D721Med (cell line): ENCODE measurements around the gene RNU6-8.

Source experiments
- DNase-seq: peaks from one replicate; pipeline ENCODE4 v3.0.0; 2011; ENCODE audit warnings: low spot score; ENCODE audit not compliant: insufficient read length
- FAIRE-seq: peaks from 2 replicates; lab custom pipeline; 2011; peaks lifted over from hg19 to GRCh38; lab: Jason Lieb, UNC
- TF ChIP-seq, protein P1 (sequence below): IDR thresholded peaks from 2 replicates; pipeline ENCODE4 v1.5.1; 2012; ENCODE audit warnings: mild to moderate bottlenecking, control low read depth; ENCODE audit not compliant: insufficient read depth; ENCODE audit errors: missing control alignments

RNU6-8 gene

DNA sequence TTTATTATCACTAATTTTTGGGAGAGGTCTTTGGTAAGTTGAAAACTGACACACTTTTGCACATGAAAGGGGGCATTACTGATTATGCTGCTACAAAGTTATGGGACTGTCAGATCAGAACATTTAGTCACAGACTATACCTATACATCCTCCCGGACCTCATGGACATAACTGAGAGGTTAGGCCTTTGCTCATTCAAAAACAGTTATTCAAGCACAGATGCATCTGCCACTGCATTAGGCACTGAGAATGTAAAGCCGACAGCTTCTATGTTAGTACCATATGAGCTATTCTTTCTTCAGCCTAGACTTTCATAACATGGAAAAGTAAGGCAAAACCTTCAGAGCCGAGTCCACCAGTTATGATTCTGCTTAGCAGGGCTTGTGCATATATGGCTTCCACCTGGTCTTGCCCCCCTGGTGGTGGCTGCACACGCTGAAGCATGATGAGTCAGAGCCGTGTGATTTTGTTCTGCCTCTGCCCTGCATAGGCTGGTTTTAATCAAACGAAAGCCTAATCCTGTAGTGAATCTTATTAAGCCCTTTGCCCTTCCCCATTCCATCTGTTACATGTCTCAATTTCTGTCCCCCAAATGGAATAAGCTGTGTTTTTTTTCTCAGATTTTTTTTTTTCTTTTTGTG is 21.8 kb upstream of the RNU6-8 start:
- TF ChIP-seq, protein P1, sequence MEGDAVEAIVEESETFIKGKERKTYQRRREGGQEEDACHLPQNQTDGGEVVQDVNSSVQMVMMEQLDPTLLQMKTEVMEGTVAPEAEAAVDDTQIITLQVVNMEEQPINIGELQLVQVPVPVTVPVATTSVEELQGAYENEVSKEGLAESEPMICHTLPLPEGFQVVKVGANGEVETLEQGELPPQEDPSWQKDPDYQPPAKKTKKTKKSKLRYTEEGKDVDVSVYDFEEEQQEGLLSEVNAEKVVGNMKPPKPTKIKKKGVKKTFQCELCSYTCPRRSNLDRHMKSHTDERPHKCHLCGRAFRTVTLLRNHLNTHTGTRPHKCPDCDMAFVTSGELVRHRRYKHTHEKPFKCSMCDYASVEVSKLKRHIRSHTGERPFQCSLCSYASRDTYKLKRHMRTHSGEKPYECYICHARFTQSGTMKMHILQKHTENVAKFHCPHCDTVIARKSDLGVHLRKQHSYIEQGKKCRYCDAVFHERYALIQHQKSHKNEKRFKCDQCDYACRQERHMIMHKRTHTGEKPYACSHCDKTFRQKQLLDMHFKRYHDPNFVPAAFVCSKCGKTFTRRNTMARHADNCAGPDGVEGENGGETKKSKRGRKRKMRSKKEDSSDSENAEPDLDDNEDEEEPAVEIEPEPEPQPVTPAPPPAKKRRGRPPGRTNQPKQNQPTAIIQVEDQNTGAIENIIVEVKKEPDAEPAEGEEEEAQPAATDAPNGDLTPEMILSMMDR = peak; percentile 42
- DNase-seq (no peak), FAIRE-seq (peak; percentile 96)

DNA sequence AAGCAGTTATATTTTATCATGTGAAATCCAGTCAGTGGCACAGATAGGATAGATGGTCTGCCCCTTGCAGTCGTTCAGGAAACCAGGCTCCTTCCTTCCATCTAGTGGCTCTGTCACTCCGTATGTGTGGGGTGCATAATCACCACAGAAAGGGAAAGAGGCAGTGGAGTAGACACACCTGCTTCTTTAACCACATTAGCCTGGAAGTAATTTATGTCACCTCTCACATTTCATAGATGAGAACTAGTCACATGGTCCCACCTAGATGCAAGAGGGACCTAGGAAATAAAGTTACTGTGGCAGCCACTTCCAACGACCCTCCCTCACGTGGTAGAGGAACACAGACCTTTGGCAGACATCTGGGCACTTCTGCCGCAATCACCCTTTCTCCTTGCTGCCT is 14.2 kb upstream of the RNU6-8 start:
- TF ChIP-seq, protein P1 = no peak
- FAIRE-seq (peak; percentile 90), DNase-seq (no peak)

DNA sequence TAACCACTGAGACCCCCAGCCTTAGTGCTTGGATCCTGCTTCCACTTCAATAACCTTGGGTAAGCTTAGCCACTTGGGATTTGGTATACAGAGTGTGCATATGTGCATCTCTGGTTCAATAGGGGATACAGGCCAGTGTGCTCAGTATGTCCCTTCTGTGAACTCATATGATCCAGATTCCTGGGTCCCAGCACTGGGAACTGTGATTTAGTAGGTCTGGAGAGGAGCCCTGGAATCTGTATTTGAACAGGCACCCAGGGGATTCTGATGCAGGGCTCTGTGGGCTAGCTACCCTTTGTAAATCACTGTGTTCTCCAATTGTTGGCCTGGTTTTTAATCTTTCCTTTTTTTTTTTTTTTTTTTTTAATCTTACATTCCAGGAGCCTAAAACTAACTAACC is 9.8 kb upstream of the RNU6-8 start:
- TF ChIP-seq, protein P1 = no peak
- DNase-seq (no peak), FAIRE-seq (no peak)

DNA sequence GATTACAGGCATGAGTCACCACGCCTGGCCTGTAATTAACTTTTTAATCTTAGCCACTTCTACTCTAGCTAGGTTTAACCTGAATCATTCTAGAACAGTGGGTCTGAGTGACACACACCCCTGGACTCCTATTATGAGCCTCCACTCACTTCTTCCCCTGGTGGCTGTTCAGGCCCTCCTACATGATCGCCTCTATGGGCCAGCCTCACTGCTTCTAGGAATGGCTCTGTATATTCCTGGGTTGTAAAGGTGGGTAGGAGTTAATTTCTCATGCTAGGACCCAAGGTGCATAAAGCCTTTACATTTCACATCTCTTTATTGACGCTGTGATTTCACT is 8.0 kb upstream of the RNU6-8 start:
- DNase-seq (no peak), FAIRE-seq (no peak)
- TF ChIP-seq, protein P1 = no peak

DNA sequence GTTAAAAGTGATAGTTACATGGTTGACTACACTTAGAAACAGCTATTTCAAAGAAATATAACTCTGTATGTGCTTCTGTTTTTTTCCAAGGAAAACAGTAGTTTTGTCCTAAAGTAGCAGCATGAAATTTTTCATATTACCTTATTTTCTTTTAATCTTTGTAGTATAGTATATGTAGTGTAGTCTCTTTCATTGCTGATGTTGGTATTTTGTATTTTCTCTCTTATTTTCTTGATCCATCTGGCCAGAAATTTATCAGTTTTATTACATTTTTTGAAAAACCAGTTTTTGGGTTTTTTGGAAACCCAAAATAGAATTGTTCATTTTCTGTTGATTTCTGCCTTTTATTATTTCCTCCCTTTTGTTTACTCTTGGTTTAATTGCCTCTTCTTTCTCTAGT is 6.4 kb upstream of the RNU6-8 start:
- TF ChIP-seq, protein P1 = no peak
- DNase-seq (no peak), FAIRE-seq (no peak)

DNA sequence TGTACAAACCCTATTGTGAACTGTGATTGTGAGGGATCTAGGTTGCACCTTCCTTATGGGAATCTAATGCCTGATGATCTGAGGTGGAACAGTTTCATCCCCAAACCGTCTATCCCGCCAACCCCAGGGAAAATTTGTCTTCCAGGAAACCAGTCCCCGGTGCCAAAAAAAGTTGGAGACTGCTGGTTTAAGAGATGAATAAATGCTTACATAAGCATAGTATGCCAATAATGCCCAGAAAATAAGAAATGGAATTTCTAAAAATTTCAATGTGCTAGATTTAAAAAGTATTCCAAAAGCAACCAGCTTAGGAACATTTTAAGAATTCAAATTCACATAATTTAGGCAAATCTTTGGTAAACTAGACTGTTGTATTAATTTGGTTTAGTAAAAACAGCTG is 5.4 kb upstream of the RNU6-8 start:
- no peak for FAIRE-seq
- no peak for DNase-seq
- TF ChIP-seq, protein P1 = no peak

DNA sequence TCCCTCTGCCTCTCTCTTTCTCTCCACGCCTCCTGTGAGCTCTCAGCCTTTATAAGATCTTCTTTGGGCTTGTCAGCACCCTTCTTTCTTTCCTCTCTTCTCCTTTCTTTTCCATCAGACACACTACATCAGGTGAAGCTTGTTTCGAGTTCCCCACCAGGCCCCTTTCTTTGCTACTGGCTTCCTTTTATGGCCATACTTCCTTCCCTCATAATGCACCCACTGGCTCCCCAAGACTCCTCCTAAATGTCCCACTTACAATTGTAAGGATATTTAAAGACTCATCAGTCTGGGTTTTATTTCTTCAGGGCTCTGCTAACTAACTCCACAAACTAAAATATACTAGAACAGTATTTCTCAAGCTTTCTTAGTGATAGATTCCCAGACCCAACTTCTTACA is 3.5 kb upstream of the RNU6-8 start:
- TF ChIP-seq, protein P1 = no peak
- DNase-seq = no peak
- FAIRE-seq = no peak
